LHCN-M2 (cell line): ENCODE results near the gene PRR23E. TPM values are rescaled to one million over a fixed set of nuclear protein-coding genes. Genes with fewer than 3 reads are reported as not detected.

Experiments used
- DNase-seq: peaks from one replicate; pipeline ENCODE4 v3.0.0-alpha.2; 2012; ENCODE audit warnings: low read depth
- total RNA-seq: library from RNA; depleted of rRNA; stranded (reverse); fragments of >200 nt; gene quantifications from 2 replicates; pipeline ENCODE4 v1.2.3, GENCODE V29; 2014

PRR23E gene
- total RNA-seq, 1 experiment from 2014 or later = not detected

GRCh38 chr3:127208483-127209100 is 15.7 kb downstream of the PRR23E start:
- no peak for DNase-seq

GRCh38 chr3:127209155-127209839 is 16.4 kb downstream of the PRR23E start:
- DNase-seq = no peak

DNA sequence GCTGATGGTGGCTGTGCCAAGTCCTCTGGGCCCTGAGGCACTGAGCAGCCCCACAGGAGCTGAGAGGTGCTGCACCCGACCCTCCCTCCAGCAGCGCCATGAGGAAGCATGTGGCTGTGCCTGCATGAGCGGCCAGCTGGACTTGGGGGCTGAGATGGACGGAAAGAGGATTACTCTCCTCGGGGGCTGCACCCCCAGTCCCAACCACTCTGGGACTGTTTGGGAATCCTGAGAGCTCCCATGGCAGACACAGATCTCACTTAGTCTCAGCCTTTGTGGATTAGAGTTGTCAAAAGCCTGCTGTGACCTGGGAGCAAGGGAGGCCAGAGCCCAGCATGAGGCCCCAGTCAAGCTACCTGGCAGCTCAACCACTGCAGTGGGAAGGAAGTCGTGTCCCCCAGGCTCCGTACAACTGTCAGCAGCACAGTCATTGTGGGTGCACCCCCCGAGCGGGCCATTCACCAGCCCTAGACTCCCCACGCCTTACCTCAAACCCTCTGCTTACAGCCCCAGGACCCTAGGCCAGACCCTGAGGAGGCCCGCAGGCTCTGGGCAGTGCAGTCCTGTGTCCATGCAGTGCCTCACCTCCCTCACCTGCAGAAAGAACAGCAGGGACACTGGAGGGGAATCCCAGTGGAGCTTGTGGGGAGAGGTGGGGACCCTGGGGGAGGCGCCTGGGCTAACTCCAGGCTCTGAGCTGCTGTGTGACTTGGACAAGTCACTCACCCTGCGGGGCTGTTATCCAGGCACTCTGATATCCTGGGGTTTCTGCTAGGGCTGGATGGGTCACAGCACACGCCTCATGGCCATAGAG is 17.1 kb downstream of the PRR23E start:
- no peak for DNase-seq

- DNase-seq = no peak
Observed at GRCh38 chr3:127210654-127210943, 17.7 kb downstream of the PRR23E start.

DNA sequence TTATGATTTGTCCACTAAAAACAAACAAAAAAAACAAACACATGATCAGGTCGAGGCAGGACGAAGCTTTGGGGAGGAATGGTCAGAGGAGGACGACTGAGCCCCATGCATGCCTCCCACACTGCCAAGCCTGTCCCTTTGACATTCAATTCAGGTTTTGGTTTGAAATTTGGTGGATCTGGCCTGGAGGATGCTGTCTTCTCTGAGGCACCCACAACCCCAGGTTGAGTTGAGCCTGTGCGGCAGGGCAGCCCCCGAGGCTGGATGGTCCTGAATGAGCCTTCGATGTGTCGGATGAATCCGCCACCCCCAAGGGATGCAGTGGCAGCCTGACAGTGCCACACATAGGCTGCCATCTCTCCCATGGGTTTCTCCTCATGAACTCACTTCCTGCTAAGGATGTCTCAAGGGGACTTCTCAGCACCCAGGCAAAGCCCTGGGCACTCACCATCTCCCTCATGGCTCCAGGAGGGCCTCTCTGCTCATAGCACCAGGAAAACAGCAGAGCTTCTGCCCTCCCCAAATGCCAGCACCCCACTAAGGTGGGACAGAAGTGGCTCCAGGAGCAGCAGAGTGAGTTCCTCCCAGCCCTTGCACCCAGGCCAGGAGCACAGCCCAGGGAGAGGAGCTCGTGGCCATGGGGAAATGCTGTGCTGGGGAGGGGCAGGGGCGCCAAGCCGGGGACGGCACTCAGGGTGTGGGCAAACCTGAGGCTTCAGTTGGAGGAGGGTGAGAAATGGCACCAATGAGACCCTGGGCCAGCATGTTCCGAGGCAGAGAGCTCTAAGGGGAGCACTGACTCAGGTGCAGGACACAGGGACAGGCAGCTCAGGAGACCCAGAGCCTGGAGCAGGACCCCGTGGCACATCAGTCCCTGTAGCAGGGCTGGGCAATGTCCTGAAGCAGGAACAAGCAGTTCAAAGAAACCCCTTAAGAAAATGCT is 18.5 kb downstream of the PRR23E start:
- no peak for DNase-seq

GRCh38 chr3:127212231-127212630 is 19.3 kb downstream of the PRR23E start:
- DNase-seq = no peak

GRCh38 chr3:127212711-127213110 is 19.8 kb downstream of the PRR23E start:
- no peak for DNase-seq

DNA sequence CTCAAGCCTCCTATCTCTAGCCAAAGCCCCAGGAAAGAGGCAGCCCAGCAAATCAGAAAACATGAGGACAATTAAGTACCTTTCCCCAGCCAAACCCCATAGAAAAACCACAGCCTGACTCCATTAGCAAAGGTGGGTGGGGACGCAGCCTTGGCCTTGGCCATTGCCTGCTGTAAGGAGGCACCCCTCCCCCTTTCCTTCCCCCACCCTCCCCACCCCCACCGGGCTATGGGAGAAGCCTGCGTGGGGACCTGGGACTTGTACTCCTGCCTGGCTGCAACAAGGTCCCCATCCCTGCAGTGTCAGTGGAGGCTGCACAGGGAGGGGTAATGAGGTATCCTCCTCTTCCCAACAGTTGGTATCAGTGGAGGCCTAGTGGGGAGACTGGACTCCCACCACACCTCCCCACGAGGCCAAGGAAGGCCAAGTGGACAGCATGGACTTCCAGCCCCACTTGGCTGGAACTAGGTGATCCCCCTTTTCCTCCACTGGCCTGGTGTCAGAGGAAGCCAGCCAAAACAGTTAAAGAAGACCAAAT is 20.5 kb downstream of the PRR23E start:
- no peak for DNase-seq

DNA sequence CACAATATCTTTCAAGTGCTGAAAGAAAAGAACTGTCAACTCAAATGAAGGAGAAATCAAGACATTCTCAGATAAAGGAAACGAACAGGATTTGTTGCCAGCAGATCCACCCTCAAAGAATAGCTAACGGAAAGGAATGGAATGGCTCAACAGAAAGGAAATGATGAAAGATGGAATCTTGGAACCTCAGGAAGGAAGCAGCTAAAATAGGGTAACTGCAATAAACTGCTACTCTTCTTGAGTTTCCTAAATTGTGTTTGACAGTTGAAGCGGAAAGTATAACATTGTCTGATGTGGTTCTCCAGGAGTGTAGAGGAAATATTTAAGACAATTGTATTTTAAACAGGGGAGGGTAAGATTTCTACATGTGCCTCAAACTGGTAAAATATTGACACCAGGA is 22.0 kb downstream of the PRR23E start:
- no peak for DNase-seq

DNA sequence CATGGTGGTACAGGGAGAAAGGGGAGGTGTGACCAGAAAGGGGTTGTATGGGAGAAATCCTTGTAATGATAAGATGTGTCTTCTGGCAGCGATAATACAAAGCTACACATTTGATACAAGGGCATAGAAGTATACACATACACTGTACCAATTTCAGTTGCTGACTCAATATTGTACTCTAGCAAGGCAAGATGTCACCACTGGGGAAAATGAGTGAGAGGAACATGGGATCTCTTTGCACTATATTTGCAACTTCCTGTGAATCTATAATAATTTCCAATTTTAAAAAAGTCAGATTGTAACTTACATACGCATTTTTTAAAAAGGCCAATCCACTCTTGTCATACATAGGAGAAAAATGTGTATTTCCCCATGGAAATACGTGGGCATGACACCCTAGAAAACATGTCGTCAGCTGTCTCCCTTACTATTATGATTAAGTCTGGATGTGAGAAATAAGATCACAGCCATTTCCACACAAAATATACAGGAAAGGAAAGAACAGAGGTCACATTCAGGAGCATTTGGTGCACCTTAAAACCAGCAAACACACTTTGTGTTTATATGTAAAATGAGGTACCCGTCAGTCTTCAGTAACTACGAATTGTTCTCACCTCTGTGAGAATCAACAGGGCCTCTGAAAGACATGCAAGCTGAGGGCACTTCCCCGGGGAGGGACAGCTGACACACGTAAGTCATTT is 22.9 kb downstream of the PRR23E start:
- no peak for DNase-seq

- DNase-seq = no peak
Observed at GRCh38 chr3:127216415-127217261, 23.7 kb downstream of the PRR23E start.

DNA sequence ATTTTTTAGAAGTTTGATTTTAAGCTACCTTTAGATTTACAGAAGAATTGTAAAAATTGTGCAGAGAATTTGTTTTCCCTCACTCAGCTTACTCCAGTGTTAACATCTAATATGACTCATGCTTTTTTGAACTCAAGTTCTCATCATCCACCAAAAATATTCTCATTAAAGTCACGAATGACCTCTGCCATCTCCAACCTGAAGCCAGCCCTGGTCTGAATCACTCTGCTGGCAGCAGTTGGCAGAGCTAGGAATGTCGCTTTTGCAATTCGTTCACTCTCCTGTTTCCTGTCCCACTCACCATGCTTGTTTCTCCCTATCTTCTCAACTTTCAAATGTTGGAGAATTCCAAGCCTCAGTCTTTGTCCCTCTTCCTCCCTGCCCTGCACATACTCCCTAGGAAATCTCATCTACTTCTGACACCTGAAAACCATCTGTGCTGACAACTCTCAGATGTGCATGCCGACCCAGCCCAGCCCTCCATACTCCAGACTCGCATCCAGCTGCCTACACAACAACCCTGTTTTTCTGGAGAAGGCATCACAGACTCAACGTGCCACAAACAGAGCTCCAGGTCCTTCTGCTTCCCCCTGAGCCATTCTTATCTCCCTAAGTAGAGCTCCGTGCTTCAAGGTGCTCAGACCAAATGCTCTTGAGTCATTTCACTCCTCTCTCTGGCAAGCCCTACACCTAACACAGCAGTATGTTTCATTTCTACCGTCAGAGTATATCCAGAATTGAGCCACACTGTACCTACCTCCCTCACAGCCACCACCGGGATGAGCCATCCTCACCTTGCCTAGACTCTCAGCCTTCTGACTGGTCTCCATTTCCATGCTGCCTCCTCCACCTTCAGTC is 24.9 kb downstream of the PRR23E start:
- DNase-seq = peak; percentile 40

- no peak for DNase-seq
Observed at GRCh38 chr3:127218454-127218922, 25.6 kb downstream of the PRR23E start.

GRCh38 chr3:127220497-127220896 is 27.6 kb downstream of the PRR23E start:
- no peak for DNase-seq

DNA sequence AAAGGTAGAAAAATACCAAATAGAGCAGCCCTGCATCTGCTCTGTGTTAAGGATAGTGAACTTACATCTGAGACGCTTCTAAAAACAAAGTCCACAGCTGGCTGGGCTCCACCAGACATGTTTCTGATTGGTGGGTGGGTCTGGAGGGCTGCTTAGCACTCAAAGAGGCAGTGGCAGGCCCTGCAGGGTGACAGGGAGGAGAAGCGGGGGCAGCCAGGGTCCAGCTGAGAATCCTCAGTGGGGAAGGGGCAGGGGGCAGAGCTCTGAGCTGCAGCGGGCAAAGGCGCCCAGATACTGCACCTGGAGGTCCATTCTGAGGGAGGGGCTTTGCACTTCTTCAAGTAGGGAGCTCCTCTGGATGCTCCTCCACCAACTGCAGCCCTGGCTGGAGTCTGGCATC is 28.1 kb downstream of the PRR23E start:
- DNase-seq = no peak

DNA sequence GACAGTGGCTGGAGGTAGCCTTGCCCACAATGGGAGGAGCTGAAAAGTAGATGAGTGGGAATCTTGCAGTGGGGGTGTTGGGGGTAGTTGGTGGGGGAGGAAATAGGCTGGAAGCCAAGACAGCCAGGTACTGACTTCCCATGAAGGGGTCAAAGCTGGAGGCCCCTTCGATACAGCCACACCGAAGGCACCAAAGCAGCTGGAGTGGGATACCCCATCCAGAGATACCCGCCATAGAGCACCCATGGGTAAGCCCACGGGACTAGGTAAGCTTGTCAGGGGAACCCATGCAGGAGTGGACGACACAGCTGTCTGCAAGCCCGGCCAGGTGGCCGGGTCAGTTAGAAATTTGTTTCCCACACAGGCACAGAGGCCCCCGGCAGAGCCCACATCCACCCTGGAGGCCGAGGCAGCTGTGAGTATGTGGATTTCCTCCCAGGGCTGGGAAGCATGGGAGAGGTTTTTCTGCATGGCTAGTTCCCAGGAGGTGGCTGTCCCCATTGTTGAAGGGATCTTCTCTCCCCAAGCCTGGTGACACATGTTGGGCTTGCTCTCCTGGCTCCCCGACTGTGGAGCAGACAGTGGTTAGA is 28.6 kb downstream of the PRR23E start:
- DNase-seq = no peak

DNA sequence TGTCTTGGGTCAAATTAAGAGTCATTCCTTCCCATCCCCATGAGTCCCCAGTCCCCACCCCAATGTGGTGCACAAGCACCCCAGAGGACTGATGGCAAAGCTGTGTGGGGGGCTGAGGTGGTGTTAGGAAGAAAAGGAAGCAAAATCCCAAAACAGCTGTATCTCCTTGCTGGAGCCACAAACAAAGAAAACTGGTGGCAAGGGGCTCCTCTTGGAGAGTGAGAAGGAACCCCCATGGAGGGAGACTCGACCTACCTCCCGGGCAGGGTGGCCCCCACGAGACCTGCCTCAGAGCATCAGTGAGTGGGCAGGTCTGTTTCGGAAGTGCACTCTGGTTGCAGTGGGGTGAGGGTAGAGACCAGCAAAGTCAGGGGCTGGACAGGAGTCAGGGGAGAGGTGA is 29.2 kb downstream of the PRR23E start:
- no peak for DNase-seq

DNA sequence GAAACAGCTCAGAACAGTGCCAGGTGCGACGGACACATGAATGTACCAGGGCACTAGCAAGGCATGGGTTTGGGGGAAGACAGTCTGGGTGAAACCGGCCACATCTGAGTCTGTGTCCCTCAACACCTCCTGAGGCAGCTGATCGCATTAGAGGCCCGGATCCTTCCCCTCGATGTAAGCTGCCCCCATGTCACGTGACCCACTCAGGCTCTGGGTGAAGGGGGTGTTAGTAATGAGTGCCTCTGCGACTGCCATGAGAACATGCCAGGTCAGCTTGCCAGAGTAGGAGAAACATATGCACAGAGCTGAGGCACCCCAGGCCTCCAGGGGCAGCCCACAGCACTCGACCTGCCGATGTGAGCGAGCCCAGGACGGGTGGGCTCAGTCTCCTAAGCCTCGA is 29.7 kb downstream of the PRR23E start:
- DNase-seq = no peak
